H1 (cell line): Measurements from ENCODE around the gene NT5E. TPM values are rescaled to one million over a fixed set of nuclear protein-coding genes. Genes with fewer than 3 reads are reported as not detected.

Experiments used
- CTCF ChIA-PET: fragments of 300-600 bp; sonication (Branson Sonifier 250); formaldehyde crosslinking; loops from one replicate; lab custom pipeline; 2021; ENCODE audit not compliant: partially characterized antibody; lab: Charles Lee
- POLR2A ChIA-PET: fragments of 300-600 bp; sonication (Branson Sonifier 250); formaldehyde crosslinking; loops from one replicate; lab custom pipeline; 2021; ENCODE audit warnings: inconsistent platforms; ENCODE audit not compliant: partially characterized antibody; lab: Charles Lee
- DNase-seq, 2 experiments: peaks; one replicate each; pipeline versions ENCODE4 v3.0.0 to v3.0.0-alpha.2; 2010 to 2022; ENCODE audit warnings: low spot score in 2 of 2, low read depth in 1 of 2, mixed read lengths in 1 of 2
- FAIRE-seq: peaks from 2 replicates; lab custom pipeline; 2011; peaks lifted over from hg19 to GRCh38; lab: Jason Lieb, UNC
- H2AFZ ChIP-seq: 2 replicates; pipeline ENCODE4 v1.8.1; 2012; ENCODE audit warnings: low read length, inconsistent platforms
- H2AK5ac ChIP-seq: 2 replicates; pipeline ENCODE4 v1.6.1; 2013; ENCODE audit warnings: low read depth, low read length
- H2BK120ac ChIP-seq: replicated peaks from 2 replicates; pipeline ENCODE3; 2013; ENCODE audit warnings: low read depth, low read length, inconsistent platforms
- H2BK12ac ChIP-seq: 2 replicates; pipeline ENCODE4 v1.6.1; 2013; ENCODE audit warnings: low read depth, low read length
- H2BK15ac ChIP-seq: 2 replicates; pipeline ENCODE4 v1.6.1; 2013; ENCODE audit warnings: low read length
- H2BK20ac ChIP-seq: 2 replicates; pipeline ENCODE4 v1.6.1; 2013; ENCODE audit warnings: low read length
- H2BK5ac ChIP-seq: 2 replicates; pipeline ENCODE4 v1.6.1; 2013; ENCODE audit warnings: low read depth, low read length
- H3K14ac ChIP-seq: 2 replicates; pipeline ENCODE4 v1.6.1; 2013; ENCODE audit warnings: inconsistent platforms; ENCODE audit not compliant: insufficient read length
- H3K18ac ChIP-seq: 2 replicates; pipeline ENCODE4 v1.6.1; 2013; ENCODE audit warnings: low read length; ENCODE audit errors: extremely low read depth
- H3K23ac ChIP-seq: 2 replicates; pipeline ENCODE4 v1.6.1; 2013; ENCODE audit warnings: inconsistent platforms; ENCODE audit not compliant: insufficient read length
- H3K23me2 ChIP-seq: 2 replicates; pipeline ENCODE4 v1.6.1; 2013; ENCODE audit warnings: low read depth, low read length
- H3K27ac ChIP-seq: 2 replicates; pipeline ENCODE4 v1.6.1; 2011; ENCODE audit warnings: low read depth, low read length, inconsistent platforms
- H3K27me3 ChIP-seq, 4 experiments: replicated peaks in 1 of 4; 1 replicate in 1 of 4; 2 replicates in 3 of 4; pipeline versions ENCODE4 v1.6.1 to v1.8.1; 2011 to 2013; ENCODE audit warnings: low read length in 3 of 4, mild to moderate bottlenecking in 3 of 4, inconsistent platforms in 2 of 4, mixed read lengths in 2 of 4, moderate library complexity in 1 of 4; ENCODE audit not compliant: control insufficient read depth in 3 of 4, insufficient read depth in 3 of 4; ENCODE audit errors: extremely low read depth in 1 of 4
- H3K36me3 ChIP-seq, 4 experiments: 2 replicates each; pipeline versions ENCODE4 v1.6.1 to v1.8.1; 2011 to 2013; ENCODE audit warnings: mild to moderate bottlenecking in 4 of 4, low read length in 3 of 4, moderate library complexity in 2 of 4, control low read depth in 1 of 4, inconsistent platforms in 1 of 4; ENCODE audit not compliant: insufficient read depth in 4 of 4, control insufficient read depth in 2 of 4
- H3K4ac ChIP-seq: replicated peaks from 2 replicates; pipeline ENCODE3; 2013; ENCODE audit warnings: low read length, low read depth, mixed read lengths, inconsistent platforms; ENCODE audit not compliant: insufficient read length
- H3K4me1 ChIP-seq, 4 experiments: replicated peaks in 1 of 4; 1 replicate in 1 of 4; 2 replicates in 3 of 4; pipeline versions ENCODE4 v1.6.1 to v1.8.1; 2011 to 2013; ENCODE audit warnings: low read length in 3 of 4, inconsistent platforms in 2 of 4, mixed read lengths in 1 of 4; ENCODE audit not compliant: insufficient read depth in 4 of 4, control insufficient read depth in 3 of 4
- H3K4me2 ChIP-seq, 2 experiments: 2 replicates each; pipeline versions ENCODE4 v1.6.1 to v1.8.1; 2011 to 2013; ENCODE audit warnings: low read depth in 2 of 2, low read length in 2 of 2, control low read depth in 1 of 2, inconsistent platforms in 1 of 2, mild to moderate bottlenecking in 1 of 2; ENCODE audit not compliant: insufficient read depth in 1 of 2
- H3K4me3 ChIP-seq, 4 experiments: fragments of 200-600, 300-600 bp in 1 of 4; sonication (generic), shearing (Covaris generic), sonication (Bioruptor Twin) in 1 of 4; 2 replicates each; pipeline versions ENCODE4 v1.5.1 to v1.8.1; 2011 to 2016; ENCODE audit warnings: low read length in 4 of 4, low read depth in 3 of 4, control low read depth in 2 of 4, inconsistent platforms in 2 of 4, mild to moderate bottlenecking in 2 of 4, mixed read lengths in 1 of 4, moderate library complexity in 1 of 4; ENCODE audit not compliant: insufficient read depth in 2 of 4; ENCODE audit errors: extremely low read depth in 1 of 4
- H3K56ac ChIP-seq: replicated peaks from 2 replicates; pipeline ENCODE3; 2013; ENCODE audit warnings: low read depth, mild to moderate bottlenecking, mixed read lengths, low read length, inconsistent platforms; ENCODE audit not compliant: insufficient read length
- H3K79me1 ChIP-seq: 2 replicates; pipeline ENCODE4 v1.6.1; 2013; ENCODE audit warnings: low read depth, low read length, control low read depth
- H3K79me2 ChIP-seq, 2 experiments: 2 replicates each; pipeline versions ENCODE4 v1.6.1 to v1.8.1; 2012 to 2013; ENCODE audit warnings: low read length in 2 of 2, mild to moderate bottlenecking in 2 of 2, inconsistent platforms in 1 of 2; ENCODE audit not compliant: insufficient read depth in 2 of 2, control insufficient read depth in 1 of 2
- H3K9ac ChIP-seq, 4 experiments: replicated peaks in 1 of 4; 1 replicate in 1 of 4; 2 replicates in 3 of 4; pipeline versions ENCODE4 v1.6.1 to v1.8.1; 2011 to 2013; ENCODE audit warnings: low read depth in 3 of 4, low read length in 3 of 4, control low read depth in 2 of 4, mild to moderate bottlenecking in 2 of 4, moderate library complexity in 2 of 4, inconsistent platforms in 1 of 4; ENCODE audit errors: extremely low read depth in 1 of 4
- H3K9me3 ChIP-seq, 2 experiments: 2 replicates each; pipeline versions ENCODE4 v1.6.1 to v1.8.1; 2012 to 2013; ENCODE audit warnings: mild to moderate bottlenecking in 2 of 2, moderate library complexity in 2 of 2, control low read depth in 1 of 2, inconsistent platforms in 1 of 2, low read depth in 1 of 2, low read length in 1 of 2, mixed read lengths in 1 of 2; ENCODE audit not compliant: insufficient read depth in 2 of 2
- H4K20me1 ChIP-seq, 2 experiments: replicated peaks in 1 of 2; 2 replicates each; pipeline versions ENCODE3 to v1.8.1; 2011 to 2013; ENCODE audit warnings: inconsistent platforms in 2 of 2, low read length in 2 of 2, mild to moderate bottlenecking in 1 of 2; ENCODE audit not compliant: insufficient read depth in 2 of 2, control insufficient read depth in 1 of 2
- H4K5ac ChIP-seq: 2 replicates; pipeline ENCODE4 v1.6.1; 2013; ENCODE audit warnings: low read length, low read depth, mixed read lengths, inconsistent platforms; ENCODE audit not compliant: insufficient read length
- H4K8ac ChIP-seq: 2 replicates; pipeline ENCODE4 v1.8.0; 2013; ENCODE audit warnings: mild to moderate bottlenecking, moderate library complexity, low read length, inconsistent platforms; ENCODE audit not compliant: insufficient read depth; ENCODE audit errors: extremely low read depth
- H4K91ac ChIP-seq: replicated peaks from 2 replicates; pipeline ENCODE3; 2013; ENCODE audit warnings: low read length, mixed read lengths, inconsistent platforms; ENCODE audit not compliant: insufficient read length
- ASH2L ChIP-seq: fragments of 200-600, 300-600 bp; sonication (generic); IDR thresholded peaks from one replicate; pipeline ENCODE4 v1.7.1; 2017; ENCODE audit warnings: low read length
- ATF3 ChIP-seq: IDR thresholded peaks from 2 replicates; pipeline ENCODE4 v1.6.1; 2011; ENCODE audit warnings: low read depth, mild to moderate bottlenecking, low read length; ENCODE audit not compliant: insufficient read depth
- BRCA1 ChIP-seq: IDR thresholded peaks from 2 replicates; pipeline ENCODE4 v1.6.1; 2012; ENCODE audit warnings: low read depth, low read length, improper control_type of control experiment
- CBX5 ChIP-seq: fragments of 300-800, 300-1000 bp; sonication (generic); IDR thresholded peaks from 2 replicates; pipeline ENCODE4 v1.7.1; 2016; ENCODE audit warnings: antibody characterized with exemption, low read length, low read depth
- CEBPB ChIP-seq: IDR thresholded peaks from 2 replicates; pipeline ENCODE4 v1.6.1; 2012; ENCODE audit warnings: low read depth, low read length
- GABPA ChIP-seq: IDR thresholded peaks from 2 replicates; pipeline ENCODE4 v1.6.1; 2011; ENCODE audit warnings: mild to moderate bottlenecking, low read length, moderate library complexity, borderline replicate concordance; ENCODE audit not compliant: insufficient read depth
- MAFK ChIP-seq: IDR thresholded peaks from 2 replicates; pipeline ENCODE4 v1.6.1; 2012; ENCODE audit warnings: low read depth, mild to moderate bottlenecking, improper control_type of control experiment, low read length
- MAX ChIP-seq: IDR thresholded peaks from 2 replicates; pipeline ENCODE4 v1.6.1; 2012; ENCODE audit warnings: inconsistent platforms
- RAD21 ChIP-seq, 2 experiments: IDR thresholded peaks in 1 of 2; conservative IDR thresholded peaks in 1 of 2; 2 replicates each; pipeline ENCODE4 v1.6.1; 2011; ENCODE audit warnings: low read depth in 2 of 2, low read length in 2 of 2, improper control_type of control experiment in 1 of 2, inconsistent platforms in 1 of 2, mild to moderate bottlenecking in 1 of 2, moderate library complexity in 1 of 2
- SP1 ChIP-seq: IDR thresholded peaks from 2 replicates; pipeline ENCODE4 v1.6.1; 2011; ENCODE audit warnings: low read depth, low read length
- YY1 ChIP-seq: IDR thresholded peaks from 2 replicates; pipeline ENCODE4 v1.6.1; 2011; ENCODE audit warnings: low read depth, mild to moderate bottlenecking, low read length
- ZNF274 ChIP-seq: IDR thresholded peaks from 2 replicates; pipeline ENCODE4 v1.7.0; 2012; ENCODE audit warnings: low read length, borderline replicate concordance; ENCODE audit errors: extremely low read depth
- WGBS, 2 experiments: shearing (Covaris generic) in 1 of 2; methylation state at CpG; one replicate each; pipeline versions ENCODE4 v1.1.6 to v1.1.7; 2013 to 2015; ENCODE audit warnings: low lambda C conversion rate in 2 of 2, mixed read lengths in 2 of 2, inconsistent platforms in 1 of 2, low coverage in 1 of 2, missing lambda C conversion rate in 1 of 2; ENCODE audit not compliant: insufficient replicate concordance in 2 of 2, insufficient coverage in 1 of 2, insufficient read length in 1 of 2; ENCODE audit errors: extremely low coverage in 1 of 2, missing lambda C conversion rate in 1 of 2; 5-methylcytosine and 5-hydroxymethylcytosine counted together
- polyA plus RNA-seq, 7 experiments: library from polyadenylated mRNA; depleted of rRNA in 3 of 7; stranded (reverse) in 5 of 7; unstranded in 2 of 7; fragments of >200 nt in 5 of 7; fragments of 200-250 nt in 2 of 7; gene quantifications; 1 replicate in 5 of 7; 2 replicates in 1 of 7; 4 replicates in 1 of 7; pipeline versions ENCODE4 v1.2.1 to v1.2.3, GENCODE V29; 2011 to 2013; ENCODE audit warnings: missing spikeins in 2 of 7, mixed read lengths in 2 of 7
- total RNA-seq: library from RNA; stranded (reverse); fragmentation: NEBNext Ultra II Directional; extraction: Animal tissue kit (Norgen Biotek cat#: 25700); gene quantifications from 2 replicates; pipeline ENCODE4 v1.2.1, GENCODE V29; 2021

NT5E gene
- total and polyA plus RNA-seq, 2 of the 8 experiments (the other 6 are each of a cell fraction or from before 2014, with no cell fraction given) = 0.74 to 1.5 TPM

- Histone ChIP-seq H2BK20ac (no peak overlapping the region), H2BK12ac (0 out of 2 replicates have a peak overlapping the region, but pooled peaks have one; percentile 51), H2AFZ (no peak overlapping the region), H3K9me3 (no peaks in the 10 kb centered on the region), H3K79me1 (no peaks in the 10 kb centered on the region), H4K91ac (no peak overlapping the region), H3K27ac (no peak overlapping the region), H4K8ac (no peak overlapping the region), H3K14ac (no peak overlapping the region), H3K27me3 (no peaks in the 10 kb centered on the region; a peak in 1 of 7 replicates), H3K23ac (no peak overlapping the region), H4K5ac (no peak overlapping the region), H2BK120ac (no peak overlapping the region), H3K4me2 (no peak overlapping the region; a peak in 1 of 4 replicates), H3K23me2 (no peaks in the 10 kb centered on the region), H3K9ac (no peak overlapping the region), H3K36me3 (no peaks in the 10 kb centered on the region), H2BK5ac (no peak overlapping the region), H2AK5ac (no peak overlapping the region), H4K20me1 (no peaks in the 10 kb centered on the region), H3K4ac (no peak overlapping the region), H3K4me1 (peaks cover 0 to 8% (median 4%) of the 10 kb centered on the region in 4 experiments; a peak in 3 of 7 replicates), H3K18ac (no peak overlapping the region), H3K79me2 (no peaks in the 10 kb centered on the region), H2BK15ac (no peak overlapping the region), H3K56ac (no peak overlapping the region), H3K4me3 (no peak overlapping the region)
- FAIRE-seq (no peak), DNase-seq (no peak)
- ChIA-PET CTCF (interaction anchor here (0.6 to 2.0 kb wide), 3 partner anchors 9 to 715 kb away, joined by 3 to 10 read pairs (median 8); no protein-coding TSS in a partner anchor), POLR2A (interaction anchor here (0.7 kb wide), 1 partner anchor 54 kb away, joined by 3 read pairs; no protein-coding TSS in a partner anchor)
- TF ChIP-seq ASH2L (no peak), MAX (no peak), BRCA1 (no peak), RAD21 (IDR thresholded peaks at IDR 0.05 in 1 of 2, conservative IDR thresholded peaks at IDR 0.05 in 1 of 2; ENCODE audit: low read depth in 2 of 2, low read length in 2 of 2) (no peak), MAFK (no peak), CBX5 (no peak), SP1 (no peak), CEBPB (no peak), GABPA (no peak), ZNF274 (no peak), YY1 (no peak), ATF3 (no peak)
- WGBS, 2 experiments = 89% methylated on average over 12 of the region's 12 CpGs; no CpG with 5 or more reads in 1 of the 2 experiments
These were observed 45.2 kb upstream of the NT5E start for GRCh38 chr6:85404564-85405174.
